Tibial artery (tissue), 4 donors: ENCODE data around the gene PDX1.

Experiments
- DNase-seq, 2 donors: peaks; one replicate each; pipeline ENCODE4 v3.0.0-alpha.2; 2019
- H3K27ac ChIP-seq, 2 donors: fragments of 200-600 bp; sonication (generic) in 1 of 2; 1 replicate in 1 of 2; 2 replicates in 1 of 2; pipeline ENCODE4 v1.5.1; 2018 to 2019; ENCODE audit warnings: mild to moderate bottlenecking in 1 of 2
- H3K27me3 ChIP-seq, 2 donors: fragments of 200-600 bp; sonication (generic) in 1 of 2; one replicate each; pipeline versions ENCODE4 v1.5.1 to v1.6.0; 2016 to 2019
- H3K36me3 ChIP-seq, 3 donors: fragments of 200-600 bp; sonication (generic) in 2 of 3; one replicate each; pipeline ENCODE4 v1.5.1; 2016 to 2019; ENCODE audit warnings: mild to moderate bottlenecking in 2 of 3
- H3K4me1 ChIP-seq, 4 donors: fragments of 200-600 bp; sonication (generic) in 2 of 4; 1 replicate in 3 of 4; 2 replicates in 1 of 4; pipeline ENCODE4 v1.5.1; 2016 to 2019
- H3K4me3 ChIP-seq, 2 donors: fragments of 200-600 bp; sonication (generic) in 1 of 2; 1 replicate in 1 of 2; 2 replicates in 1 of 2; pipeline ENCODE4 v1.5.1; 2018 to 2019; ENCODE audit warnings: mild to moderate bottlenecking in 2 of 2
- H3K9me3 ChIP-seq, 3 donors: fragments of 200-600 bp; sonication (generic) in 1 of 3; one replicate each; pipeline ENCODE4 v1.5.1; 2016 to 2019
- CTCF ChIP-seq, 2 experiments: fragments of 200-600 bp in 1 of 2; fragments of 450-650 bp in 1 of 2; IDR thresholded peaks; one replicate each; pipeline ENCODE4 v1.5.1; 2017 to 2019; ENCODE audit warnings: antibody characterized with exemption in 2 of 2, mild to moderate bottlenecking in 1 of 2, moderate library complexity in 1 of 2
- intact Hi-C: fragments of 100-400 bp; cut with DNase I; formaldehyde crosslinking; loops from one replicate; pipeline ENCODE4 v1.15.0; 2023; ENCODE audit warnings: low total_unique reads

The PDX1 gene

GRCh38 chr13:27915301-27916207, 4.2 kb upstream of the PDX1 start:
- Histone ChIP-seq H3K27me3 (peaks cover 0 to 75% of the 10 kb centered on the region in 2 donors), H3K36me3 (no peaks in the 10 kb centered on the region), H3K4me1 (peaks cover 0 to 31% (median 26%) of the 10 kb centered on the region in 4 donors), H3K9me3 (no peaks in the 10 kb centered on the region), H3K27ac (no peak overlapping the region), H3K4me3 (no peak overlapping the region)
- no peak for TF ChIP-seq CTCF (IDR thresholded peaks at IDR 0.05)
- DNase-seq = no peak
- intact Hi-C loops = no loop called here

GRCh38 chr13:27917121-27917947, 2.5 kb upstream of the PDX1 start:
- no peak for TF ChIP-seq CTCF (IDR thresholded peaks at IDR 0.05)
- Histone ChIP-seq H3K4me1 (peaks cover 0 to 49% (median 40%) of the 10 kb centered on the region in 4 donors), H3K9me3 (no peaks in the 10 kb centered on the region), H3K4me3 (no peak overlapping the region), H3K27ac (no peak overlapping the region), H3K27me3 (peaks cover 0 to 92% of the 10 kb centered on the region in 2 donors), H3K36me3 (no peaks in the 10 kb centered on the region)
- intact Hi-C loops = no loop called here
- no peak for DNase-seq

- intact Hi-C loops = no loop called here
- peaks cover 0 to 51% (median 41%) of the 10 kb centered on the region in 4 donors for H3K4me1 ChIP-seq
- H3K36me3 ChIP-seq = no peaks in the 10 kb centered on the region
- H3K27me3 ChIP-seq = peaks cover 0 to 97% of the 10 kb centered on the region in 2 donors
- H3K9me3 ChIP-seq = no peaks in the 10 kb centered on the region
- no peak overlapping the region for H3K4me3 ChIP-seq
- TF ChIP-seq CTCF (IDR thresholded peaks at IDR 0.05) = no peak
- H3K27ac ChIP-seq = no peak overlapping the region
- no peak for DNase-seq
These were observed 1.5 kb upstream of the PDX1 start for GRCh38 chr13:27918041-27918917.

- H3K4me3 ChIP-seq = peak overlapping the region in 1 of 2 donors; percentile 50
- H3K27ac ChIP-seq = no peak overlapping the region
- peaks cover 0 to 100% of the 10 kb centered on the region in 2 donors for H3K27me3 ChIP-seq
- no peak for DNase-seq
- no peaks in the 10 kb centered on the region for H3K36me3 ChIP-seq
- no peaks in the 10 kb centered on the region for H3K9me3 ChIP-seq
- intact Hi-C loops = no loop called here
- peaks cover 0 to 54% (median 42%) of the 10 kb centered on the region in 4 donors for H3K4me1 ChIP-seq
- no peak for TF ChIP-seq CTCF (IDR thresholded peaks at IDR 0.05)
These were observed 712 bp upstream of the PDX1 start for GRCh38 chr13:27918918-27919658.

GRCh38 chr13:27919659-27919933, 204 bp upstream of the PDX1 start:
- peak overlapping the region; percentile 38 to 50 for H3K4me3 ChIP-seq
- H3K27me3 ChIP-seq = peaks cover 0 to 100% of the 10 kb centered on the region in 2 donors
- no peak for DNase-seq

More at GRCh38 chr13:27919659-27919933, 204 bp upstream of the PDX1 start:
- H3K4me1 ChIP-seq = peaks cover 0 to 59% (median 45%) of the 10 kb centered on the region in 4 donors
- TF ChIP-seq CTCF (IDR thresholded peaks at IDR 0.05) = no peak
- intact Hi-C loops = no loop called here
- H3K27ac ChIP-seq = no peak overlapping the region
- H3K9me3 ChIP-seq = no peaks in the 10 kb centered on the region
- H3K36me3 ChIP-seq = no peaks in the 10 kb centered on the region
